GM23338 (cell line): ENCODE measurements around the gene TTC1. TPM values are rescaled to one million over a fixed set of nuclear protein-coding genes. Genes with fewer than 3 reads are reported as not detected.

ENCODE experiments used
- ATAC-seq: fragments of 200-7000 bp; cut with Tn5 transposase; 3 replicates; pipeline ENCODE4 v1.9.1; 2020
- DNase-seq: peaks from one replicate; pipeline ENCODE4 v3.0.0-alpha.2; 2015; ENCODE audit warnings: low spot score
- H2AFZ ChIP-seq: fragments of 200-600 bp; sonication (generic); 2 replicates; pipeline ENCODE4 v1.8.0; 2016; ENCODE audit warnings: antibody characterized with exemption, mild to moderate bottlenecking, moderate library complexity
- H3F3A ChIP-seq: fragments of 200-600 bp; sonication (generic); replicated peaks from 2 replicates; pipeline ENCODE4 v1.8.0; 2017; ENCODE audit warnings: antibody characterized with exemption, mixed run types, low read depth
- H3K27ac ChIP-seq: fragments of 200-600 bp; sonication (generic); 2 replicates; pipeline ENCODE4 v1.6.1; 2016; ENCODE audit warnings: low read depth
- H3K27me3 ChIP-seq: fragments of 200-600 bp; sonication (generic); 2 replicates; pipeline ENCODE4 v1.8.0; 2016; ENCODE audit warnings: mild to moderate bottlenecking, mixed run types, moderate library complexity; ENCODE audit not compliant: insufficient read depth
- H3K36me3 ChIP-seq: fragments of 200-600 bp; sonication (generic); 2 replicates; pipeline ENCODE4 v1.8.0; 2016; ENCODE audit warnings: mild to moderate bottlenecking; ENCODE audit not compliant: insufficient read depth
- H3K4me1 ChIP-seq: fragments of 200-600 bp; sonication (generic); 2 replicates; pipeline ENCODE4 v1.8.0; 2016; ENCODE audit warnings: mild to moderate bottlenecking, moderate library complexity; ENCODE audit not compliant: insufficient read depth
- H3K4me2 ChIP-seq: fragments of 200-600 bp; sonication (generic); 2 replicates; pipeline ENCODE4 v1.7.1; 2017; ENCODE audit warnings: mixed run types
- H3K4me3 ChIP-seq: fragments of 200-600 bp; sonication (generic); 2 replicates; pipeline ENCODE4 v1.6.1; 2016; ENCODE audit warnings: mixed run types
- H3K79me2 ChIP-seq: fragments of 200-600 bp; sonication (generic); replicated peaks from 2 replicates; pipeline ENCODE4 v1.8.0; 2017; ENCODE audit warnings: mild to moderate bottlenecking; ENCODE audit not compliant: insufficient read depth
- H3K9me2 ChIP-seq: fragments of 200-600 bp; sonication (generic); 2 replicates; pipeline ENCODE4 v1.8.0; 2017; ENCODE audit not compliant: insufficient read depth
- H4K20me1 ChIP-seq: fragments of 200-600 bp; sonication (generic); replicated peaks from 2 replicates; pipeline ENCODE4 v1.8.0; 2017; ENCODE audit warnings: mild to moderate bottlenecking; ENCODE audit not compliant: insufficient read depth
- H3K27ac Mint-ChIP-seq: 2 replicates; pipeline ENCODE4 v1.8.0; 2020; ENCODE audit warnings: inconsistent platforms, mild to moderate bottlenecking, moderate library complexity, mixed read lengths
- H3K27me3 Mint-ChIP-seq: 3 replicates; pipeline ENCODE4 v1.8.0; 2022; ENCODE audit warnings: low read depth, mild to moderate bottlenecking, moderate library complexity, mixed read lengths, inconsistent platforms; ENCODE audit not compliant: insufficient read depth, poor library complexity
- H3K36me3 Mint-ChIP-seq: 3 replicates; pipeline ENCODE4 v1.8.0; 2021; ENCODE audit warnings: low read depth, mild to moderate bottlenecking, inconsistent platforms, moderate library complexity, mixed read lengths
- H3K4me1 Mint-ChIP-seq: 3 replicates; pipeline ENCODE4 v1.8.0; 2020; ENCODE audit warnings: mild to moderate bottlenecking, inconsistent platforms, mixed read lengths
- H3K4me3 Mint-ChIP-seq: 3 replicates; pipeline ENCODE4 v1.8.0; 2021; ENCODE audit warnings: moderate library complexity, mild to moderate bottlenecking, inconsistent platforms, mixed read lengths
- H3K9me3 Mint-ChIP-seq: 3 replicates; pipeline ENCODE4 v1.8.0; 2020; ENCODE audit warnings: moderate library complexity, mild to moderate bottlenecking, inconsistent platforms, mixed read lengths
- CREB1 ChIP-seq: fragments of 250-450 bp; sonication (Bioruptor Pico); IDR thresholded peaks from 2 replicates; pipeline ENCODE4 v1.5.0; 2020; ENCODE audit warnings: low read depth, mild to moderate bottlenecking, moderate library complexity
- CTCF ChIP-seq, 2 experiments: fragments of 200-600 bp in 1 of 2; sonication (generic) in 1 of 2; conservative IDR thresholded peaks; 2 replicates each; pipeline versions ENCODE4 v1.5.1 to v1.6.1; 2016 to 2017; ENCODE audit warnings: antibody characterized with exemption in 2 of 2, low read depth in 2 of 2, mild to moderate bottlenecking in 2 of 2, moderate library complexity in 1 of 2
- ETS1 ChIP-seq: IDR thresholded peaks from 2 replicates; pipeline ENCODE4 v1.6.1; 2016; ENCODE audit warnings: antibody characterized with exemption
- EZH2 ChIP-seq: fragments of 200-600 bp; sonication (generic); IDR thresholded peaks from one replicate; pipeline ENCODE4 v1.8.0; 2017; ENCODE audit warnings: antibody characterized with exemption, mild to moderate bottlenecking, low read depth; ENCODE audit not compliant: unreplicated experiment
- EZH2phosphoT487 ChIP-seq: fragments of 200-600 bp; sonication (generic); IDR thresholded peaks from one replicate; pipeline ENCODE4 v1.8.1; 2018; ENCODE audit warnings: antibody characterized with exemption; ENCODE audit not compliant: unreplicated experiment
- JUNB ChIP-seq: IDR thresholded peaks from one replicate; pipeline ENCODE4 v1.6.1; 2016; ENCODE audit warnings: antibody characterized with exemption; ENCODE audit not compliant: unreplicated experiment
- NANOG ChIP-seq: IDR thresholded peaks from 2 replicates; pipeline ENCODE4 v1.6.1; 2016; ENCODE audit warnings: antibody characterized with exemption, borderline replicate concordance
- POLR2AphosphoS5 ChIP-seq: IDR thresholded peaks from 2 replicates; pipeline ENCODE4 v1.6.1; 2016; ENCODE audit warnings: antibody characterized with exemption, low read depth
- REST ChIP-seq: IDR thresholded peaks from one replicate; pipeline ENCODE4 v1.6.1; 2018; ENCODE audit warnings: antibody characterized with exemption; ENCODE audit not compliant: unreplicated experiment
- STAT1 ChIP-seq: IDR thresholded peaks from one replicate; pipeline ENCODE4 v1.6.1; 2016; ENCODE audit warnings: antibody characterized with exemption; ENCODE audit not compliant: unreplicated experiment
- ZNF114 ChIP-seq: fragments of 250-450 bp; sonication (Bioruptor Pico); IDR thresholded peaks from 2 replicates; pipeline ENCODE4 v1.5.0; 2020; ENCODE audit warnings: mild to moderate bottlenecking, moderate library complexity
- ZNF331 ChIP-seq: fragments of 250-450 bp; sonication (Bioruptor Pico); IDR thresholded peaks from 2 replicates; pipeline ENCODE4 v1.5.0; 2020; ENCODE audit warnings: low read depth, mild to moderate bottlenecking, moderate library complexity
- ZNF462 ChIP-seq: fragments of 250-450 bp; sonication (Bioruptor Pico); IDR thresholded peaks from 2 replicates; pipeline ENCODE4 v1.5.0; 2020; ENCODE audit warnings: mild to moderate bottlenecking, moderate library complexity
- polyA plus RNA-seq: library from polyadenylated mRNA; unstranded; fragments of >200 nt; fragmentation: Nextera tagmentation; extraction: Ambion mirVana; gene quantifications from 2 replicates; pipeline ENCODE4 v1.2.1, GENCODE V29; 2016
- total RNA-seq: library from RNA; depleted of rRNA; stranded (reverse); fragments of >200 nt; shearing (Covaris generic); gene quantifications from 2 replicates; pipeline ENCODE4 v1.2.3, GENCODE V29; 2014

TTC1 gene
- total and polyA plus RNA-seq, 2 experiments from 2014 or later: 48.9 to 131 TPM

- Histone ChIP-seq H4K20me1 (peaks cover 9% of the 10 kb centered on the region), H3K27ac (no peak overlapping the region), H3K36me3 (peaks cover 33% of the 10 kb centered on the region; the same call in 1 of the 2 replicates), H3K4me3 (no peak overlapping the region), H3K4me2 (no peak overlapping the region), H3K27me3 (no peaks in the 10 kb centered on the region), H3K9me2 (no peaks in the 10 kb centered on the region), H2AFZ (no peak overlapping the region), H3F3A (0 out of 2 replicates have a peak, but pooled peaks cover 8% of the 10 kb centered on the region), H3K79me2 (peaks cover 20% of the 10 kb centered on the region; the same call in 1 of the 2 replicates), H3K4me1 (no peaks in the 10 kb centered on the region)
- Mint-ChIP-seq H3K4me1 (no peaks in the 10 kb centered on the region), H3K27ac (no peak overlapping the region), H3K27me3 (peaks cover 2% of the 10 kb centered on the region), H3K36me3 (peaks cover 45% of the 10 kb centered on the region), H3K9me3 (no peaks in the 10 kb centered on the region), H3K4me3 (no peak overlapping the region)
- ATAC-seq (no peak), DNase-seq (no peak)
- no peak for TF ChIP-seq NANOG
- TF ChIP-seq CREB1 (CRISPR knock-in tag): no peak
- no peak for TF ChIP-seq REST
- no peak for TF ChIP-seq EZH2phosphoT487
- no peak for TF ChIP-seq ZNF462
- no peak for TF ChIP-seq ZNF114
- no peak for TF ChIP-seq ZNF331 (CRISPR knock-in tag)
- no peak for TF ChIP-seq ETS1
- TF ChIP-seq CTCF (conservative IDR thresholded peaks at IDR 0.05; ENCODE audit: low read depth in 2 of 2): no peak
- TF ChIP-seq POLR2AphosphoS5: no peak
- no peak for TF ChIP-seq EZH2
- no peak for TF ChIP-seq STAT1
- TF ChIP-seq JUNB: no peak
These were observed 27.3 kb downstream of the TTC1 start for GRCh38 chr5:160036243-160036642.
